H4 (cell line): ENCODE results near the gene EMSY. TPM values are rescaled to one million over a fixed set of nuclear protein-coding genes. Genes with fewer than 3 reads are reported as not detected.

Experiments
- DNase-seq: peaks from one replicate; pipeline ENCODE4 v3.0.0-alpha.2; 2015; ENCODE audit warnings: low spot score
- total RNA-seq: library from RNA; depleted of rRNA; stranded (reverse); fragments of >200 nt; shearing (Covaris generic); gene quantifications from 2 replicates; pipeline ENCODE4 v1.2.3, GENCODE V29; 2014; rRNA removed

Gene EMSY
- total RNA-seq, 1 experiment from 2014 or later = 20.4 TPM

DNA sequence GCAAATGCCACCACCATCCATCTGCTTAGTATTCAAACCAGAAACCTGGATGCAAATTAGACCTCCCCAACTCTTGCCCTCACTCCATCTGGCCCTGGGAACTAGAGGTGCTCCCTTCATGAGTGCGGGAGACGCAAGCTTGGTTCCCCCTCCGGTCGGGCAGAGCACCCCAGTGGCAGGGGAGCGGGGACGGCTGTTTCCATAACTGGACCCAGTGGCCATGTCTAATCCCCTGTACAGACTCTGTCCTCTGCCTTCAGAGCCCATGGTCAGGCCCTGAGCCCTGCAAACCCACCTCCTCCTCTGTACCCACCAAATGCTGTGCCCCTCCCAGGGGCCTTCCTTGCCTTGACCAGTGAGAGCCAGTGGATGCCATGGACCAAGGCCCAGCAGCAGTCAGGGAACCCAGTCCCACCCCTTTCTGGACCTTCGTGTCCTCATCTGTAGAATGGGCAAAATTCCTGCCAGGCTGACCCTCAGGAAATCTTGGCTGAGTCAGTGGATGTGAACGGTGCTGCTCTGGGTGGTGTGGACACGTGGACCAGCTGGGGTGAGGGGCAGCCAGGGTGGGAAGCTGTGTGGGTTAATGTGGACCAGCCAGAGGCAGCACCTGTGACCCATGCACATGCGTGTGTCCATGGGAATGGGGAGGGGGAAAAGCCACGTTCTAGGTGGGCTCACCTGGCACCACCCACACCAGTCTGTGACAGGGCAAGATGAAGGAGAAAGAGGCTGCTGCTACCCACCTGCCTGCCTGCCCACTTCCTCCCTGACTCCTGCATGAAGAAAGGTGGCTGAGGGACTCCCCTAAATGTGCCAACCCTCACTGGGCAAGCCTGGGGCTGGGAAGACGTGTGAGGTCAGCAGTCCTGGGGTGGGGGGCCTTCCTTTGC, 153.0 kb downstream of the EMSY start:
- no peak for DNase-seq

- peak; percentile 33 for DNase-seq
Observed at GRCh38 chr11:76598426-76598839, 153.6 kb downstream of the EMSY start.

DNA sequence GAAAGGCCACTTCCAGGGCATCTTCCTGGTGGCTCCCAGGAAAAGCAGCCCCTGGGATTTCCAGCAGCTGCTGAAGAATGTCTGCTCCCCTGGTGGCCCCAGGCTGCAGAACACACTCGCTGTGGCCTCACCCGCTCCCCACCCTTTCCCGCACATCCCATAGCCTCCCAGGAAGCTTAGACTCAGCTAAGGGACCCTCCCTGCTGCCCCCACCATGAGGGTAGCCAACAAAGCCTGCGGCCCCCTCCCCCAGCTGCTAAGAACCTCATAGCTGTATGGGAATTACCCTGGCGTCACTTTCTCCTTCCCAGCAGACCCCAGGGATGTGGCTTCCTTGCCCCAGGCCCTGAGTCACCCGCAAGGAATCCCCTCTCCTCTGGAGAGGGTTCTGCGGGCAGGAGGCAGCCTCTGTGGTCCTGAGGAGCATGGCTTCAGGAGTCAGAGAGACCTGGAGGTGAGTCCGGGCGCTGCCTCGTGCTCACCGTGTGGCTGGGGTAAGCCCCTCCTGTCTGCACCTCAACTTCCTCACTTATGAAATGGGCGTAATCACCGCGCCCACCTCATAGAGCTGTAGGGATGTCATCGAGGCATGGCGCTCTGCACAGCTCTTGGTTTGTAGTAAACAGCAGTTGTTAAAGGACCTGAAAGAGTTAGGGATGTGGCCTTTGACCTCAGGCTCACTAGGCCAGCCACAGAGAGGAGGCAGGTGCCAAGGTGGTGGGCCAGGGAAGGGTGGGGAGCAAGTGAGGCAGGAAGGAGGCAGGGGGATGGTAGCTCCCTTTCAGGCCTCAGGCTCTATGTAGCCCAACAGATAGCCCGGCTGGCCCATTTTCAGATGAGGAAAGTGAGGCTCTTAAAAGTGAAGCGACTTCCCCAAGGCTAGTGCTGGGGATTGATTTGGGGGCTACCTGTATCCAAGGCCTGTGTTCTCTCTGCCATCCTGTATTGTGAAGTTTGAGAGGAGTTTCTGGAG, 154.5 kb downstream of the EMSY start:
- DNase-seq = no peak

- no peak for DNase-seq
Observed at GRCh38 chr11:76600124-76600655, 155.4 kb downstream of the EMSY start.

GRCh38 chr11:76601272-76601671, 156.5 kb downstream of the EMSY start:
- no peak for DNase-seq

- no peak for DNase-seq
Observed at GRCh38 chr11:76601724-76602123, 156.9 kb downstream of the EMSY start.

GRCh38 chr11:76602431-76602861, 157.6 kb downstream of the EMSY start:
- DNase-seq = no peak

Other genes with a start within 250 kb of the EMSY start
- gene WNT11, start 238.5 kb upstream of the EMSY start, total RNA-seq = 0.76 TPM in 1 of 2 replicates, not detected in the other
- gene THAP12, start 63.9 kb upstream of the EMSY start, total RNA-seq = 56.1 and 60.0 TPM in 2 replicates
- gene GVQW3, start 63.7 kb upstream of the EMSY start, total RNA-seq = 0.08 and 1.2 TPM in 2 replicates
- 0.04 and 0.29 TPM in 2 replicates for gene LRRC32, start 225.7 kb downstream of the EMSY start, total RNA-seq